Kidney glomerular epithelial cell (primary cell): ENCODE results near the gene PSRC1.
"Not testable (repeated sequence)": the region's sequence is repeated elsewhere in the genome, so short reads cannot be mapped to it uniquely, and the experiment has no call there.

Experiments
- DNase-seq: peaks from one replicate; lab custom pipeline; 2025; lab: John Stamatoyannopoulos, UW

PSRC1 gene

DNA sequence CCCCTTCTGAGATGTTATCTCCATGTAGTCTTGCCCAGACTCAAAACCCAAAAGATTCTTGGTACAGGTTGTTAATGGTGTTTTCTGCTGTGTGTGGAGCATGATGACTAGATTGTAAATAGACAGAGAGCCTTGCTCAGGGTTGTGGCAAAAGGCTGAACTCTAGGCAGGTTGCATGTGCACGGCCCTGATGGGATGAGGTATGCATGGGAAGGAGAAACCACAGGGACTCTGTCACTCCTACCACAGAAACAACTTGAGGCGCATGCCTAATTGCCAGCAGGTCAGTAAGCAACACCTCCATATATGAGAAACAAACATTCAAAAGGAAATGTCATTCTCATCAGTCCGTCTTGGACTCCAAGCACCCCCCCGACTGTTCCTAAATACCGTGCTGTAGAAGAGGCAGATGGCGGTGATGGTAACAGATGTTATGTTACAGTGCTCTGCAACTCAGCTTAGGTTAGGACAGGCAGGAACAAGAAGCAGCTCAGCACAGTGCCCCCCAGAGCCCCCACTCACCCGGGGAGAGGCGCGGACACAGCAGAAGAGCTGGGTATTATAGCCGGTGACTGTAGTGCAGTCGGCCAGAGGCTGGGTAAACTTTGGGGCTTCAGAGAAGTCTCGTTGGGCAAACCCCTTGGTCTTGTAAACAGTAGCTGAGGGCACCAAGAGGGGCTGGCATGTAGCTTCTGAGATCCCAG, 12.9 kb upstream of the PSRC1 start:
- DNase-seq: no peak

DNA sequence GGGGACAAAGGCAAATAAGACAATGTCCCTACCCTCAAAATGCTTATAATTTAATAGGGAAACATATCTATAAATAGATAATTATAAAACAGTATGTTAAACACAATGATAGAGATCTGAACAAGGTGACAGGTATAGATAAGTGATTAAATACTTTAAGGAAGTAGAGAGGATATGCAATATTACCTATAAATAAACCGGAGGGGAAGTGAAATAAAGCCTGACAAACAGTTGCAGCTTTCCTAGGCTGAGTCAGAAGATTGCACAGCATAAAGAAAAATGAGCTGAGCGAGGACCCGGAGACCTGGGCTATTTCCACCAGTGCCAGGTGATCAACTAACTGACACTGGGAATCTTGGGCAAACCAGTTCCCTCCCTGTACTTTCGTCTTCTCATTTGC, 11.5 kb upstream of the PSRC1 start:
- no peak for DNase-seq

DNA sequence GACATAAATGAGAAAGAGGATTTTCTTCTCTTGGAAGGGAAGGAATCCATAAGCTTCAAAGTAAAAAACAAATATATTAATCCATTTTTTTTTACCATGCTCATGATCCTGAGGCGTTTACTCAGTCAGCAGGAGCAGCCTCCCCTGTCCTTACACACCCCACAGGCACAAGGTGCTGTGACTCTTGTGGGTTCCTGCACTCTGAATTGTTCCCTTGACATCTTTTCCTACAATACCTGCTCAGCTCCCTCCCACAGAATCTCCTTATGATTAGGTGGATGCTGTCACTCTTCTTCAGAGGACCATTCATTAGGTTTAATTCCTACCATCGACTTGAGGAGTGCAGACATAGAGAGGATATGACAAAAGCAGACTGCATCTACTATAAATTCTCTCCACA, 10.1 kb upstream of the PSRC1 start:
- DNase-seq: no peak

DNA sequence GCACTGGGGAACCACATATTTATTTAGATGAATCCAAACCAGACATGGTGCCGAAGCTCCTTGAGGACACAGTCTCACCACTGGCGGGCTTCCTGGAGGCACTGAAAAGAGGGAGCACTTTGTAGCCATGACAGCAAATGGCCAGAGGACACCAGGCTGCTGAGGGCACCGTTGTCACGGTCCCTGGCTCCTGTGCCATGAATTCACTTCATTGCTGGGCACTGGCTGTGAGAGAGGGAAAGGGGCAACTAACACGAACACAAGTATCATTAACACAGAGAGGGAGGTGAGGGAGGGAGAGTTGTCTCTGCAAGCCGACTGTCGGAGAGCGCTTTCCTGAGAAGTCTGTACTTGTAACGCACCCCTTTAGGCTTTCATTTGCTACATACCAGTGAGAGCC, 9.4 kb upstream of the PSRC1 start:
- DNase-seq: no peak

DNA sequence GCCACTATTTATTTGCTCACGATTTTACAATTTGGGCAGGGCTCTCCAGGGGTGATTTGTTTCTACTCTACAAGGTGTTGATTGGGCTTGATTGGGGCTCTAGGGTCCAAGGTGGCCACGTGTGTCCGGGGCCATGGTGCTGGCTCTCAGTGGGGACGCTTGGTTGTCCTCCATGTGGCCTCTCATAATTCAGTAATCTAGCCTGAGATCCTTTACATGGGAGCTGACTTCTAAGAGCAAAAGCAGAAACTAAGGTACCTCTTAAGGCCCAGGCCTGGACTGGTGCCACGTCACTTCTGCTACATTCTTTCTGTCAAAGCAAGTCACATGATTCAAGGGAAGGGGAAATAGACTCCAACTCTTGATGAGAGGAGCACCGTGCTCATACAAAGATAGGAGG, 8.1 kb upstream of the PSRC1 start:
- DNase-seq: no peak

DNA sequence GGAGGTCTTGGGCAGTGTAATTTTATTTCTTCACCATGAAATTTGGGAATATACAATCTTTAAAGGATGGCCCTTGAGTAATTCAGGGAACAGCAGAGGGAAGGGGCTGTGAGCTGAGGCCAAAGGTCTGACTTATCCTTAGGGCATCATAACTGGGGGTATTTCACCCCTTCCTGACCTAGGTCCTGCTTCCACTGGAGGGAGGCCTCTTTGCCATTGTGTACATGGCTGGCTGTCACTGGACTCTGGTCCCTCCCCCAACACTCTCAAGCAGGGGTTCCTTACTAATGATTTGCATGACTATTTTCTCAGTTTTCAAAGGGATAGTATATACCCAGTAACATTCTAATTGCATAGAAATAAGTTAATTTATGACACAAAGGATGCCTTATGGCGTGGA, 7.2 kb upstream of the PSRC1 start:
- no peak for DNase-seq

DNA sequence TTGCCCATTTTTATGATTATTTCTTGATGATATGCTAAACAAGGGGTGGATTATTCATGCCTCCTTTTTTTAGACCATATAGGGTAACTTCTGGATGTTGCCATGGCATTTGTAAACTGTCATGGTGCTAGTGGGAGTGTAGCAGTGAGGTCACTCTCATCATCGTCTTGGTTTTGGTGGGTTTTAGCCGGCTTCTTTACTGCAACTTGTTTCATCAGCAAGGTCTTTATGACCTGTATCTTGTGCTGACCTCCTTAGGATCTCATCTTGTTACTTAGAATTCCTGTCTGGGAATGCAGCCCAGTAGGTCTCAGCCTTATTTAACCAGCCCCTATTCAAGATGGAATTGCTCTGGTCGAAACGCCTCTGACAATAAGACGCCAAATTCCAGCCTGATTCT, 3.8 kb upstream of the PSRC1 start:
- not testable (repeated sequence) for DNase-seq

DNA sequence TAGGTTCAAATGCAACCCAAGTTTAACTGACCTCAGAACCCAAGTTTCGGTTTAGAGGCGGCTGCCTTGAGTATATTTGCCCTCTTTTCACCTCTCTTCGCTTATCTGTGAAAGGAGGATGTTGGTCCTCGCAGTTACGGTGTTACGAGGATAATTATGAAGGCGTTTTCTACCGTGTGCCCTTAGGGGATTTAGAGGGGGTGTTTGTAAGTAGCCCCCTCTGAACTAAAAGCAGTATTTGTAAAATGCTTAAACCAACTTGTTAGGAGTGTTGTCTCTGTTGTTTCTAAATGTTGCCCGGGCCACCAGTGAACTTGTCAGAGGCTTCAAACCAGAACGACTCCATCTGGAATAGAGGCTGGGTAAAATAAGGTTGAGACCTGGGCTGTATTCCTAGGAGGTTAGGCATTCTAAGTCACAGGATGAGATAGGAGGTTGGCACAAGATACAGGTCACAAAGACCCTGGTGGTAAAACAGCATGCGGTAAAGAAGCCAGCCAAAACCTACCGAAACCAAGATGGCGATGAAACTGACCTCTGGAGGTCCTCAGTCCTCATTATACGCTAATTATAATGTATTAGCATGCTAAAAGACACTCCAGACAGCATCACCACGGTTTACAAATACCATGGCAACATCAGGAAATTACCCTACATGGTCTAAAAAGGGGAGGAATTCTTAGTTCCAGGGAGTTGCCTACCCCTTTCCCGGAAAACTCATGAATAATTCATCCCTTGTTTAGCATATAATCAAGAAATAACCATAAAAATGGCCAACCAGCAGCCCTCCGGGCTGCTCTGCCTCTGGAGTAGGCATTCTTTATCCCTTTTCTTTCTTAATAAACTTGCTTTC, 1.0 kb upstream of the PSRC1 start:
- no peak for DNase-seq

DNA sequence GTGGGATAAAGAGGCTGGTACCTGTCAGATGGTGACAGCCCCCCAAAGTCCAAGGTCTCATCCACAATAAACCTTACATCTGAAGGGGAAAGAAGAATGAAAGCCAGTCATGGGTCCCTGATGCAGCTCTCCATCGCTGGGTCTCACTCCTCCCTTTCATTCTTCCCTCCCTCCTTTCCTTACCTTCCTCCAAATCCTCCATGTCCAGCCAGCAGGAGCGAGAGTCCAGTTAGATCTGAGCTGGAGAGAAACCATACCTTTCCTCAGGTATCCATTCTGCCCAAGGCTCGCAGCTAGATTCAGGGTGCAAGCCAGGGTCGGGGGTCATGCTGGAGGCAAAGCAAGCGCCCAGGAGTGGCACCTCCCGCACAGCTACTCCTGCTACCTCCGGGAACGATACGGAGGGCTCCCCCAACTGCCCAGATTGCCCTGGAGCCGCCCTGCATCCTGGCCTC, 421 bp downstream of the PSRC1 start:
- DNase-seq: no peak

DNA sequence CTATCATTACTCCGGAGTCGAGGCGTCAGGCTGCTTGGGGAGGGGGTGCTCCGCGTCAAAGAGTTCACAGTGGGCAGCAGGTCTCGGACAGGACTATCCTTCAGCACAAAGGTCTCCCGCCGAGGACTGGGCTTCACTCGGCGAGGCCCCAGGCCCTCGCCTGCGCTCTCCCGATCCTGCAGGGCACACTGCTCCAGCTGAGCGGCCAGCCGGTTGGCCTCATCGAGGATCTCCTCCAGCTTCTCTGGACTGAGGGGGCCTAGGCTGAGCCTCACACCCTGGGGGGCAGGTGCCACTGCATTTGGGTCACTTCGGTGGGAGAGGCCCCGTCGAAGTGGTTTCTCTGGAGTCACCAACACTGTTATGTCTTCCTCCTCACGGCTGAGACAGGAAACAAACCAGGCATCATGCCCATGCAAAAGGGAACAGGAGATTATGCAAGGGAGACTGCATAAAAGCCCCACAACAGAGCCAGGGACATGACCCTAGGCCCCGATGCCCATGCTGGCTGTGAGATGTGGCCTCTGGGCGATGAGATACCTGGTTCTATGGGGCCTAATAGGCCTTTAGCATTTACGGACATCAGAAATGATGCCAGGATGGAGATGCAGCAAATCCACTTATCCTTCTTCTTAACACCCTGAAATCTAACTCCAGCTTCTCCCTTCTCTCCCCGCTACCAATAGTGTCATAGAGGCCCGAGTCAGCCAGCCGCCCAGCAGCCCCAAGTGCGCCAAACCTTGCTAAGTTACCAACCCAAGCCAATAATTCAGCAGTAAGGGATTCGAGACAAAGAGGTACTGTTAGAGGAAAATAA, 1.1 kb downstream of the PSRC1 start:
- DNase-seq: no peak

DNA sequence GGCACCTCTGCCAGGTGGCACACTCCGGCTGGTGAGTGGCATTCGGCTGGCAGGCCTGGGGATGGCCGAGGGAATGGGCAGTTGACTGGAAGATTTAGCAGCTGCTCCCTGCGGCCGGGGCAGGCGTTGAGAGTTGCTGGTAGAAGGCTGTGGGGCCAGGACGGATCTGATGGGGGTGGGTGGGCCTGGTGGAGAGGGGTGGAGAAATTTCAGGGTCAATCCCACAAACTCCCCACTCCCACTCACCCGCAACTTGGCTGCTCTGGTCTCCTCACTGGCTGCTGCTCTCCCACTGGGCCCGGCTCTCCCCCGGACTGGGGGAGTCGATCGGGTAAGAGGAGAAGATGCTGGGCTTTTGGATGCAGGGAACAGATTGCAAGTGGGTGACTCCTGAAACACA, 2.1 kb downstream of the PSRC1 start:
- no peak for DNase-seq

DNA sequence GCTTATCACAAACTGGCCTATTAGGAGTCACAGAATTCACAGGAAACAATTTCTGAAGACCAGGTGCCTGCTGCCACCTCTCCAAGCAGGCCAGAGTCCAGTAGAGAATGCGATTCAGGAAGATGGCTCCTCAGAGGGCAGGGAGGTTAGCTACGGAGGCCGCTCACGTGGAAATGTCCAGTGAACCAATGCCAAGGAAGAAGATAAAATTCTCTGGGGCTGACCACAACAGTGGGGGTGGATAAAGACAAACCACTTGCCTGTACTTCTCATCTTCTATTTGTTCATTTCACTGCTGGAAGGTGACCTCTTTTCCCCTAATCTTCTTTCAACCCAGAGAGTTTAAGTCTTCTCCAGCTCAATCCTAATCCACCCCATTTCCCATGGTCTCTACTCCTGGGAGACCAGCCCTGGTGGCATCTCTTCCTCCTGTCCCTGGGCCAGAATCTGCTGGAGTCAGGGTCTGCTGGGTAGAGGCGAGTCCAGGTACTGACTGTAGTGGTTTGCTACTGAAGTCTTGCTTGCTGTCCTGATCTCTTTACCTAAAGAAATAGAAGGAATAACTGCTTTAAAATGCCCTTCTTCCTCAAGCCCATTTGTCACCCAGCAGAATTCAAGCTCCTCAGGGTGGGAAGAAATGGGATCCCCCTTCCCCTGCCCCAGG, 3.2 kb downstream of the PSRC1 start:
- DNase-seq: peak; percentile 12

DNA sequence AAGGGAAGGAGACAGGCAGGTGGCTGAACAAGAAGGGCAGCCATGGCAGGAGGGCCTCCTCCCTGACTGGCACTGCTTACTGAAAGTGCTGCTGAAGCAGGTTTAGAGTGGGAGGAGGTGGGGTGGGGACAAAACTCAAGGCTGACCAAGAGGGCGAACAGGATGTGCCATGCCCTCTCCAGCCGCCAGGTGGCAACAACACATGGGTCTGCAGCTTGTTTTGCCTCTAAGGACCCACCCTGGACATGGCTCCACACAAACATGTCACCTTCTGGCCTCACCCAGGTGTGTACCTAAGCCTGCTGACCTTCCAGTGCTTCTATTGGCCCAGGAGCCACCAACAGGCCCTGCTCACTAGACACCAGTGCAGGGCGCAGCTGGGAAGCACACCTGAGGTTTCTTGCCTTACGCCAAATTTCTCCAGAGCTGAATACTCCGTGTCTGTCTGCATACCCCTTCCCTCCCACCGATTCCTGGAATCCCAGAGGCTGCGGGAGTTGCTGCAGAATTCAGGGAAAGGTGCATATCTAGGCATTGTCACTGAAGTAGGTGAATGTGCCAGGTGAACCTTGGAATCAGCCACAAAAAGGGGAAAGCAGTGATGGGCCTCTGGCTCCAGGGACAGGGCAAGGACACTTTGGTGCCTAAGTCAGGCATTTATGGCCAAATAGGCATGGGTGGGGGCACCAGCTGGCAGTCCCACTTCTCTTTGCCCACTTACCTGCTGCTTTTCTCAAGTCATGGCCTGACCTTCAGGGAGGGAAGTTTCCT, 5.3 kb downstream of the PSRC1 start:
- peak; percentile 23 for DNase-seq

DNA sequence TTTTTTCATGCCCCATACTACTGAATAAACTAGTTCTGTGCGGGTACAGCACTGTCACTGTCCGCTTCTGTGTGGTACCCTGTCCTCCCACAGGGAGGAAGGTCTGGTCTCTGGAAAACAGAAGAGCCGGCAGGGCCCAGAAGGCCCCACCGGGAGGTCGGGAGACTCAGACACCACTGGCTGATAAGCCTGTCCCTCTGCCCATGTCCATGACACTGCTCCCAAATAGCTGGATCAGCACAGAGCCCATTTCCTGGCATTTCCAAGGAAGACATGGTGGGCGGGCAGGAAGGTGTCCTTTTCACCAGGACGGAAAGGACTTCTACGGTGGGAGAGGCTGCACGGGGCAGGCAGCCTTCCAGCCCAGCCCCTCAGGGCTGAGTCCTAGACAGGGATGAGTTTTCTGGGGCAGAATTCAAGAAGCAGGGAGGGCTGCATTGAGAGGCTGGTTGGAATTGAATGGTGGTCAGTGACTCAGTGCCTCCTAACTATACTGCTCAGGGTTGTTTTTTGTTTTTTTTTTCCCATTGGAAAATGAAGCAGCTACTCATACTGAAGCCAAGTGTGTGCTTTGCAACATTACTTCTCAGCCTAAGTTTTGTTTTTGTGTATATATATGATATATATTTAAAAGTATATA, 7.1 kb downstream of the PSRC1 start:
- peak; percentile 31 for DNase-seq

DNA sequence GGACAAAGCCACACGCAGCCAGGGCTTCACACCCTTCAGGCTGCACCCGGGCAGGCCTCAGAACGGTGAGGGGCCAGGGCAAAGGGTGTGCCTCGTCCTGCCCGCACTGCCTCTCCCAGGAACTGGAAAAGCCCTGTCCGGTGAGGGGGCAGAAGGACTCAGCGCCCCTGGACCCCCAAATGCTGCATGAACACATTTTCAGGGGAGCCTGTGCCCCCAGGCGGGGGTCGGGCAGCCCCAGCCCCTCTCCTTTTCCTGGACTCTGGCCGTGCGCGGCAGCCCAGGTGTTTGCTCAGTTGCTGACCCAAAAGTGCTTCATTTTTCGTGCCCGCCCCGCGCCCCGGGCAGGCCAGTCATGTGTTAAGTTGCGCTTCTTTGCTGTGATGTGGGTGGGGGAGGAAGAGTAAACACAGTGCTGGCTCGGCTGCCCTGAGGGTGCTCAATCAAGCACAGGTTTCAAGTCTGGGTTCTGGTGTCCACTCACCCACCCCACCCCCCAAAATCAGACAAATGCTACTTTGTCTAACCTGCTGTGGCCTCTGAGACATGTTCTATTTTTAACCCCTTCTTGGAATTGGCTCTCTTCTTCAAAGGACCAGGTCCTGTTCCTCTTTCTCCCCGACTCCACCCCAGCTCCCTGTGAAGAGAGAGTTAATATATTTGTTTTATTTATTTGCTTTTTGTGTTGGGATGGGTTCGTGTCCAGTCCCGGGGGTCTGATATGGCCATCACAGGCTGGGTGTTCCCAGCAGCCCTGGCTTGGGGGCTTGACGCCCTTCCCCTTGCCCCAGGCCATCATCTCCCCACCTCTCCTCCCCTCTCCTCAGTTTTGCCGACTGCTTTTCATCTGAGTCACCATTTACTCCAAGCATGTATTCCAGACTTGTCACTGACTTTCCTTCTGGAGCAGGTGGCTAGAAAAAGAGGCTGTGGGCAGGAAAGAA, 8.1 kb downstream of the PSRC1 start:
- peak; percentile 90 for DNase-seq

DNA sequence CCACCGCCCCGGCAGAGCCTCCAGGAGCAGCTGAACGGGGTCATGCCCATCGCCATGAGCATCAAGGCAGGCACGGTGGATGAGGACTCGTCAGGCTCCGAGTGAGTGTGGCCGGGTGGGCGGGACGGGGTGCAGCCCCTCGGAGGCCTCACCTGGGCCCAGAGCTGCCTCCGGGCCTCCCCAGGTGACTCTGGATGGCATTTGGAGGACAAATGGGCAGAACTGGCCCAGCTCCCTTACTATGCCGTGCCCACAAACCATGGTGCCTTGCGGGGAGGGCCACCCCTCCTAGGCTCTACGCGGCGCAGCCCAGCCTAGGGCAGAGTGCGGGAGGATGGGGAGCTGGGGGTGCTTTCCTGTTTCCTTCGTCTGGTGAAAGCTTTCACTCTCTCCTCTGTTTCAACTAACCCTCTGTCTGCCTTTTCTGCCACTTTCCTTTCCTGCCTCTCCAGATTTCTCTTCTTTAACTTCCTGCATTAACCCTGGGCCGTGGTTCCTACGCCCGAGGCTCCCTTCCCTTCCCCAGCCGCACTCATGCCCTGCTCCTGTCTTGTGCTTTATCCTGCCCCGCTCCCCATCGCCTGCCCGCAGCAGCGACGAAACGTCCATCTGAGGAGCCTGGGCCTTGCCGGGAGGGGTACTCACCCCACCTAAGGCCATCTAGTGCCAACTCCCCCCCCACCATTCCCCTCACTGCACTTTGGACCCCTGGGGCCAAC, 9.2 kb downstream of the PSRC1 start:
- no peak for DNase-seq

DNA sequence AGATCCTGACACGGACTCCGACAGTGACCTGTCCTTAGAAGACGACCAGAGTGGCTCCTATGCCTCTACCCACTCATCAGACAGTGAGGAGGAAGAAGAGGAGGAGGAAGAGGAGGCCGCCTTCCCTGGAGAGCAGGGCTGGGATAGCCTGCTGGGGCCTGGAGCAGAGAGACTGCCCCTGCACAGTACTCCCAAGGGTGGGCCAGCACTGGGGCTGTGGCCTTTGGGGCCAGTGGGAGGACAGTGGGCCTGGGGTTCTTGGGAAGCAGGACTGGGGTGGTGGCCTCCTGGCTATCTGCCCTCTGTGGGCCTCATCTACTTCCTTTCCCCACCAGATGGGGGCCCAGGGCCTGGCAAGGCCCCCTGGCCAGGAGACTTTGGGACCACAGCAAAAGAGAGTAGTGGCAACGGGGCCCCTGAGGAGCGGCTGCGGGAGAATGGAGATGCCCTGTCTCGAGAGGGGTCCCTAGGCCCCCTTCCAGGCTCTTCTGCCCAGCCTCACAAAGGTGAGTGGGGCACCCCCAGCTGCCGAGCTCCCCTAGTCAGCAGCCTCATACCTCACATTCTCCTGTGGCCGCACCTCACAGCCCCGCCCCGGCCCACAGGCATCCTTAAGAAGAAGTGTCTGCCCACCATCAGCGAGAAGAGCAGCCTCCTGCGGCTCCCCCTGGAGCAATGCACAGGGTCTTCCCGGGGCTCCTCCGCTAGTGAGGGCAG, 10.0 kb downstream of the PSRC1 start:
- no peak for DNase-seq
